ENCODE measurements around the gene PCSK6.

PCSK6 gene

DNA sequence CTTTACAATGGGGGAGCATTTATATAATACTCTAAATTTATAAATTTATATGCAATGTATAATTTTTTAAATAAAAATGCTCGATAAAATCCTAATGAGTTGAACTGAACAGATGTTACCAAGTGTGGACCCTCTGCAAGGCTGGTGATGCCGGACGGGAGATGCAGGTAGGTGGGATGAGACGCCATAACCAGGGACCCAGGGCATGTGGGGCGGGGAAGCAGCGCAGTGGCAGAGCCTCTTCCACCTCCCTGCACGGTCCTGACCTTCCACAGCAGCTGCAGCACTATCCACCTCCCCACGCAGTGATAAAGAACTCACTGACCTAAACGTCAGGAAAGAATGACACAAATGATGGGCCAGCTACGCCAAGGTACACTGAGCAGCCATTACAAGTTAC lies 12.8 kb downstream of the PCSK6 start:
- CTCF ChIA-PET, result no interaction called here
- DNase-seq (ENCODE audit: low spot score), result no peak
- no peak overlapping the region for H3K27ac ChIP-seq
- TF ChIP-seq, protein P1, sequence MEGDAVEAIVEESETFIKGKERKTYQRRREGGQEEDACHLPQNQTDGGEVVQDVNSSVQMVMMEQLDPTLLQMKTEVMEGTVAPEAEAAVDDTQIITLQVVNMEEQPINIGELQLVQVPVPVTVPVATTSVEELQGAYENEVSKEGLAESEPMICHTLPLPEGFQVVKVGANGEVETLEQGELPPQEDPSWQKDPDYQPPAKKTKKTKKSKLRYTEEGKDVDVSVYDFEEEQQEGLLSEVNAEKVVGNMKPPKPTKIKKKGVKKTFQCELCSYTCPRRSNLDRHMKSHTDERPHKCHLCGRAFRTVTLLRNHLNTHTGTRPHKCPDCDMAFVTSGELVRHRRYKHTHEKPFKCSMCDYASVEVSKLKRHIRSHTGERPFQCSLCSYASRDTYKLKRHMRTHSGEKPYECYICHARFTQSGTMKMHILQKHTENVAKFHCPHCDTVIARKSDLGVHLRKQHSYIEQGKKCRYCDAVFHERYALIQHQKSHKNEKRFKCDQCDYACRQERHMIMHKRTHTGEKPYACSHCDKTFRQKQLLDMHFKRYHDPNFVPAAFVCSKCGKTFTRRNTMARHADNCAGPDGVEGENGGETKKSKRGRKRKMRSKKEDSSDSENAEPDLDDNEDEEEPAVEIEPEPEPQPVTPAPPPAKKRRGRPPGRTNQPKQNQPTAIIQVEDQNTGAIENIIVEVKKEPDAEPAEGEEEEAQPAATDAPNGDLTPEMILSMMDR (conservative IDR thresholded peaks at IDR 0.05; ENCODE audit: low read depth), result no peak
- POLR2A ChIA-PET (ENCODE audit: low non-redundant PET), result no interaction called here

GRCh38 chr15:101474983-101475382 lies 14.5 kb downstream of the PCSK6 start:
- DNase-seq (ENCODE audit: low spot score), result no peak
- POLR2A ChIA-PET (ENCODE audit: low non-redundant PET), result no interaction called here
- CTCF ChIA-PET, result no interaction called here
- no peak overlapping the region for H3K27ac ChIP-seq
- TF ChIP-seq, protein P1 (conservative IDR thresholded peaks at IDR 0.05; ENCODE audit: low read depth), result no peak

DNA sequence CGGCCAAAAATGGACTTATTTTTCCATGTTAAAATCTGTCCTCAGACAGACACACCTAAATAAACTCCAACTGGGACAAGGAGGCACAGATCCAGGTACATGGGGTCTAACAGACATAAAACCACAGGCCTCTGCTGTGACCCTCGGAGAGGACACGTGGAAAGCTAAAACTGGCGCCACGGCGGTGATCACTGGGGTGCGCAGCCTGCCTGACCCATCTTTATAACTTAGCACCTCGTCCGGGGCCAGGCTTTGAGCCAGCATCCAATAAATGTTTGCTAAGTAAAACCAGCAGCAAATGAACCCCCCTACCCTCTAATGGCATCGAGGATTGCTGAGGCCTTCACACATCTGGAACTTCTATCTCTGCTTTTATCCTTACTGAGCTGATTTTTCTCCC lies 15.3 kb downstream of the PCSK6 start:
- CTCF ChIA-PET, result no interaction called here
- no peak for DNase-seq (ENCODE audit: low spot score)
- POLR2A ChIA-PET (ENCODE audit: low non-redundant PET), result no interaction called here
- TF ChIP-seq, protein P1 (conservative IDR thresholded peaks at IDR 0.05; ENCODE audit: low read depth), result no peak
- H3K27ac ChIP-seq, result no peak overlapping the region

GRCh38 chr15:101472033-101472432 lies 17.5 kb downstream of the PCSK6 start:
- ChIA-PET CTCF (no interaction called here), POLR2A (ENCODE audit: low non-redundant PET) (no interaction called here)
- H3K27ac ChIP-seq, result no peak overlapping the region
- TF ChIP-seq, protein P1 (conservative IDR thresholded peaks at IDR 0.05; ENCODE audit: low read depth), result no peak
- no peak for DNase-seq (ENCODE audit: low spot score)

DNA sequence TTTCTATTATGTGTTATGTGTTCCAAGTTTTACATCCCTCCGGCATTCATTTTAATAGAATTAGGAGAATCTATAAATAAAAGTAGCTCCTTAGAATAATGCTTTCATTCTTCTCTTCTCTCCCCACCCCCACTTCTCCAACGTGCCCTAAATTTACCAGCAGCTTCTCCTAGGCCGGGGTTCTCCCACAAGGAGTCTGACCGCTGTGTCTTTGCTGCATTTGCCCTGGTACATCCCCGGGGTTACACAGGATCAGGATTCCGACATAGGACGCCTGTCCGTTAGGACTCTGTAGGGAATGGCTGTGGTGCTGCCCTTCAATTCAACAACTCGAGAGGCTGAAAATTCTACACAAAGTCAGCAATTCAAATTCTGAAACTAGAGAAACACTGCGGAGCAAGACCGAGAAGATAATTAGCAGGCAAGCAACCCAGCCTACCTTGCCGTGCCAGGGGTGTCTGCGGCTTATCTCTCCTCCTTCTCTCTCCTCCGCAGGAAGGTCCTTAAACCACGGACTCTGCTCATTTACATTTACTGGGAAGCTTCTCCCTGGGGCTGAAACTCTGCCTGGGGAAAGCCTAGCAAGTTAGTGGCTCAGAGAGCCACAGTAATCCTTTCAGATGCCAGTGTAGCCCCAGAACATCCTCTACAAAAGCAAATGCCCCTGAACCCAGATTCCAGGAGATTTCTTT lies 18.8 kb downstream of the PCSK6 start:
- DNase-seq (ENCODE audit: low spot score), result no peak
- ChIA-PET CTCF (no interaction called here), POLR2A (ENCODE audit: low non-redundant PET) (no interaction called here)
- H3K27ac ChIP-seq, result no peak overlapping the region
- TF ChIP-seq, protein P1 (conservative IDR thresholded peaks at IDR 0.05; ENCODE audit: low read depth), result no peak

DNA sequence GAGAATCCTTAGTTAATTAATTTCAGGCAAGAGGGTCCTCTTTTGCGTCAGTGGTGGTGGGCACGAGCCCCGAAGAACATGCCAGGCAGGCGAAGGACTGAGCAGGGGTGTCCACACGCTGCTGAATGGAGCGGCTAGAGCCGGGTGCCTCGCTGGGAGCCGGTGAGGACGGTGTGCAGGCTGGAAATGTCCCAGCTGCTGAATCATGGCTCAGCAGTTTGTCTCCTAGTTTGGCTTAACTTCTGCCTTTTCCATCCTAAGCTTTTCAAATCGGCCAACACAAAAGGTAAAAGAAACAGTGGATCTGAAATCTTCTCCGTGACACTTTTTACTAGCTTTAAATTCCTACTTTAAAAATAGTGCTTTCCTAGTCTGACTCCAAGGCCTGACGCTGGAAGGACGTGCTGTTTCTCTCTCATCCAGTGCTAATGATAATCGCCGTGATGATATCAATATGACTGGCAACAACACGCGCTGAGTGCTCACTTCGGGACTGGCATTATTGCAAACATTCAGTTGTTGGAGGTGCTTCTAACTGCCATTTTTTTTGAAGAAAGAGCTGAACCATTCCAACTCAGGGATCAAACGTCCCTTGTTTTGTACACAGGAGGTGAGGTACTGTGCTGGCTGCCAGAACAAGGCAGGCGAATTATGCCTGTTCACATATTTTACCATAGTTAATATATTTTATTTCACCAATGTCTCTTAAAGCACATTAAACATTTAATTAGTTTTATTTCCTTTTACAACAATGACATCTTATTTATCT lies 19.8 kb downstream of the PCSK6 start:
- no peak for DNase-seq (ENCODE audit: low spot score)
- ChIA-PET POLR2A (ENCODE audit: low non-redundant PET) (no interaction called here), CTCF (no interaction called here)
- H3K27ac ChIP-seq, result no peak overlapping the region
- TF ChIP-seq, protein P1 (conservative IDR thresholded peaks at IDR 0.05; ENCODE audit: low read depth), result no peak
